SU-DHL-6 (cell line): ENCODE measurements around the gene HELZ2.

ENCODE experiments used
- H2AFZ ChIP-seq: fragments of 200-600 bp; sonication (generic); 2 replicates; pipeline ENCODE4 v1.6.1; 2014; ENCODE audit warnings: low read depth, mild to moderate bottlenecking, moderate library complexity, mixed read lengths, antibody characterized with exemption, low read length; ENCODE audit not compliant: severe bottlenecking
- H3F3A ChIP-seq: fragments of 200-600 bp; shearing (Covaris generic); 2 replicates; pipeline ENCODE4 v1.6.0; 2016; ENCODE audit warnings: antibody characterized with exemption, mild to moderate bottlenecking; ENCODE audit not compliant: insufficient read depth
- H3K27ac ChIP-seq: fragments of 200-600 bp; sonication (generic); 2 replicates; pipeline ENCODE4 v1.5.1; 2016; ENCODE audit warnings: low read depth, mild to moderate bottlenecking, low read length, moderate library complexity, mixed read lengths
- H3K27me3 ChIP-seq: fragments of 200-600 bp; sonication (generic), shearing (Covaris generic); 2 replicates; pipeline ENCODE4 v1.6.0; 2014; ENCODE audit warnings: mild to moderate bottlenecking, low read length
- H3K36me3 ChIP-seq: fragments of 200-600 bp; sonication (generic); 2 replicates; pipeline ENCODE4 v1.6.1; 2014; ENCODE audit warnings: mild to moderate bottlenecking, low read length, mixed read lengths
- H3K4me2 ChIP-seq: fragments of 300-600, 200-600 bp; shearing (Covaris generic), sonication (generic); 2 replicates; pipeline ENCODE4 v1.6.0; 2014; ENCODE audit warnings: low read length, low read depth, mild to moderate bottlenecking; ENCODE audit not compliant: poor library complexity, severe bottlenecking
- H3K4me3 ChIP-seq: fragments of 200-600 bp; sonication (generic); 2 replicates; pipeline ENCODE4 v1.5.1; 2014; ENCODE audit warnings: antibody characterized with exemption, low read length, mild to moderate bottlenecking, mixed read lengths; ENCODE audit not compliant: insufficient read depth, poor library complexity, severe bottlenecking
- H3K79me2 ChIP-seq: fragments of 200-600 bp; sonication (generic); 2 replicates; pipeline ENCODE4 v1.6.1; 2014; ENCODE audit warnings: mild to moderate bottlenecking, low read length, moderate library complexity; ENCODE audit not compliant: insufficient read depth
- H3K9ac ChIP-seq: fragments of 200-600 bp; sonication (generic); 2 replicates; pipeline ENCODE4 v1.7.0; 2014; ENCODE audit warnings: mild to moderate bottlenecking, low read length
- H3K9me2 ChIP-seq: fragments of 200-600 bp; sonication (generic); replicated peaks from 2 replicates; pipeline ENCODE4 v1.6.1; 2014; ENCODE audit warnings: low read length; ENCODE audit not compliant: insufficient read depth
- H3K9me3 ChIP-seq: fragments of 200-600 bp; sonication (generic); 2 replicates; pipeline ENCODE4 v1.6.1; 2014; ENCODE audit warnings: low read length, mixed read lengths; ENCODE audit not compliant: insufficient read depth
- H4K20me1 ChIP-seq: fragments of 200-600 bp; sonication (generic); 2 replicates; pipeline ENCODE4 v1.6.1; 2014; ENCODE audit warnings: low read depth, mild to moderate bottlenecking, antibody characterized with exemption, low read length, moderate library complexity, mixed read lengths
- EZH2phosphoT487 ChIP-seq: fragments of 200-600 bp; sonication (generic), shearing (Covaris generic); conservative IDR thresholded peaks from 2 replicates; pipeline ENCODE4 v1.6.1; 2018; ENCODE audit warnings: mild to moderate bottlenecking, antibody characterized with exemption, low read length, moderate library complexity, mixed read lengths
- TF ChIP-seq, protein P1 (sequence below): fragments of 200-600 bp; sonication (generic); IDR thresholded peaks from one replicate; pipeline ENCODE4 v1.5.1; 2017; ENCODE audit warnings: antibody characterized with exemption, mild to moderate bottlenecking, low read length, moderate library complexity; ENCODE audit not compliant: insufficient read depth, poor library complexity, severe bottlenecking

The HELZ2 gene

DNA sequence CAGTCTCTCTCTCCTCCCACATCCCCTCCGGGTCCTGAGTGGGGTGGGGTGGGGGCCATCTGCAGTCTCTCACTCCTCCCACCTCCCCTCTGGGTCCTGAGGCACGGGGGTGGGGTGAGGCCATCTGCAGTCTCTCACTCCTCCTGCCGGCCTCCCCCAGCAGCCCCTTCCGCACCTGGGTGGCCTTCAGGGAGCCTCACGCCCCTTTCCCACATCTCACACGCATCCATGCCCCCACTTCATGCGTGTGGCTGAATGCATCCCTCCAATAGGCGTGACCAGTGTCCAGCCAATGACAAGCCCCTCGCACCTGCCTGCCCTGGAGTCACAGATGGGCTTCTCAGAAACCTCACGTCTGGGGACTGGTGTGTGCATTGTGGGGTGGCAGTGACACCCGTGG lies 25.5 kb downstream of the HELZ2 start:
- H3K27me3 ChIP-seq: no peaks in the 10 kb centered on the region
- no peak overlapping the region for H3K4me3 ChIP-seq
- H3K9ac ChIP-seq: no peak overlapping the region
- no peak for TF ChIP-seq EZH2phosphoT487
- TF ChIP-seq, protein P1, sequence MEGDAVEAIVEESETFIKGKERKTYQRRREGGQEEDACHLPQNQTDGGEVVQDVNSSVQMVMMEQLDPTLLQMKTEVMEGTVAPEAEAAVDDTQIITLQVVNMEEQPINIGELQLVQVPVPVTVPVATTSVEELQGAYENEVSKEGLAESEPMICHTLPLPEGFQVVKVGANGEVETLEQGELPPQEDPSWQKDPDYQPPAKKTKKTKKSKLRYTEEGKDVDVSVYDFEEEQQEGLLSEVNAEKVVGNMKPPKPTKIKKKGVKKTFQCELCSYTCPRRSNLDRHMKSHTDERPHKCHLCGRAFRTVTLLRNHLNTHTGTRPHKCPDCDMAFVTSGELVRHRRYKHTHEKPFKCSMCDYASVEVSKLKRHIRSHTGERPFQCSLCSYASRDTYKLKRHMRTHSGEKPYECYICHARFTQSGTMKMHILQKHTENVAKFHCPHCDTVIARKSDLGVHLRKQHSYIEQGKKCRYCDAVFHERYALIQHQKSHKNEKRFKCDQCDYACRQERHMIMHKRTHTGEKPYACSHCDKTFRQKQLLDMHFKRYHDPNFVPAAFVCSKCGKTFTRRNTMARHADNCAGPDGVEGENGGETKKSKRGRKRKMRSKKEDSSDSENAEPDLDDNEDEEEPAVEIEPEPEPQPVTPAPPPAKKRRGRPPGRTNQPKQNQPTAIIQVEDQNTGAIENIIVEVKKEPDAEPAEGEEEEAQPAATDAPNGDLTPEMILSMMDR: no peak
- peaks cover 3% of the 10 kb centered on the region; the same call in 1 of the 2 replicates for H3F3A ChIP-seq
- no peaks in the 10 kb centered on the region; the same call in 1 of the 2 replicates for H4K20me1 ChIP-seq
- no peak overlapping the region for H2AFZ ChIP-seq
- H3K36me3 ChIP-seq: no peaks in the 10 kb centered on the region
- H3K4me2 ChIP-seq: no peak overlapping the region
- H3K9me2 ChIP-seq: no peaks in the 10 kb centered on the region
- H3K79me2 ChIP-seq: no peaks in the 10 kb centered on the region
- H3K27ac ChIP-seq: no peak overlapping the region
- H3K9me3 ChIP-seq: no peaks in the 10 kb centered on the region

DNA sequence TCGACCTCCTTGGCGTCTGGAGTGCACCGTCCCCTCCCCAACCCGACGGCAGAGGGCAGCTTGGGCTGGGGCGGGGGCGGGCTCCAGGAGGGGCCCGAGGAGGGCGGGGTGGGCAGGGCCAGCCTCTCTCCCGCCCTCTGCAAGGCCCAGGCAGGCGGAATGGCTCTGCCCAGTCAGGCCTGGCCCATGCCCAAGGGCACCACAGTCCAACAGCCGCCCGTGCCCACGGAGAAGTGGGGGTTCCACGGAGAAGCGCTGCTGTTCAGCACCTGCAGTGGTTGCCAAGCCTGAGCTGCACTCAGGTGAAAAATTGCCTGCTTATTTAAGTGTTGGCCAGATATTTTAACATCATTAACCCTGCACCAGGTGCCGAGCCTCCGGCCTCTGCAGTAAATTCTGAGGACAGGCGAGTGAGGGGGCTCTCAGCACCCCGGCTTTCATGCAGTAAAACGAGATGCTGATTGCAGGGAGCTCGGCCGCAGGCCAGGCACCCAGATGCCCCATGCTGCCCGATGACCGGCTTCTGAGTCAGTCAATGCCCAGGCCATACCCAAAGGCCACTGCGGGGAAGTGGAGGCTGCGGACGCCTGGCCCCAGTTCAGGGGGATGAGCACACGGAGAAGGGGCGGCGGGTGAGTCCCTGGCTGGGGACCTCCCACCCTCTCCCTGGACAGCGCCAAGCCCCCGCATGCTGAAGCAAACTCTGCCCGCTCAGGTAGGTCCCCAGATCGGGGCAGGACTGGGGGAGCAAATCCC lies 26.1 kb downstream of the HELZ2 start, which contains the start of gene SRMS:
Gene SRMS, minus strand, starts transcription at position 25 of the 756 bp plus-strand sequence. CDS start 286 bp downstream, outside the sequence.
- H3K4me2 ChIP-seq: no peak within 1 kb of the TSS

DNA sequence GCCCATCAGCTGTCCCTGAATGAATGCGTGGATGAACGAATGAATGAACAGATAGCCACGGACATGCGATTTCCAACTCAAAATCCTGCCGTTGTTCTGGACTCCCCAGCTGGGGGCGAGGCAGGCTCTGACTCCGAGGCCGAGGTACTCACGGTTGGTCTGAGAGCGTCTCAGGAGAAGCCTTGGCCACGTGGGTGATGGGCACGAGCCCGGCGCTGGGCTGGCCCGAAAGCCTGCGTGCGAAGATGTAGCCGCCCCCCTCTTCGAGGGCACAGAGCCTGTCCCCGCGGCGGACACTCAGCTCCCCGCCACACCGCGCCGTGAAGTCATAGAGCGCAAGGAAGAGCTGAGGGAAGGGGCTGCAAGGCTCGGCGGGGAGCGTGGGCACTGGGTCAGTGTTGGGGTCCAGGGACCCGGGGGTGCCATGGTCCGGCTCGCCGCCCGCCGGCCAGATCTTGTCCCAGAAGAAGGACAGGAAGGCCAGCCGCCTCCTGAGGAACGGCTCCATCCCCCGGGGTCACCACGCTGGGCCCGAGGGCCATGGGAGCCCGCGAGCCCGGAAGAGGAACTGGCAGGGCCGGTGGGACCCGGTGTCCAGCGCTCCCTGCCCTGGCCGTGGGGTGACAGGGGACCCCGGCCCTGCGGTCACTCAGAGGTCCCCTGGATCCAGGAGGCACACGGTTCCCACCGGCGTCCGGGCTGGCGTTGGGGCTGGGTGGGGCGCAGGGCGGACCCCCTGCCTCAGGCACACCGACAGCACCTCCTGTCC lies 26.9 kb downstream of the HELZ2 start:
- Histone ChIP-seq H3K4me3 (no peak overlapping the region), H3F3A (no peaks in the 10 kb centered on the region), H4K20me1 (no peaks in the 10 kb centered on the region; the same call in 1 of the 2 replicates), H3K4me2 (no peak overlapping the region), H3K9me3 (no peaks in the 10 kb centered on the region), H3K27ac (no peak overlapping the region), H3K27me3 (no peaks in the 10 kb centered on the region), H3K36me3 (no peaks in the 10 kb centered on the region), H3K9me2 (no peaks in the 10 kb centered on the region), H3K79me2 (no peaks in the 10 kb centered on the region), H3K9ac (no peak overlapping the region), H2AFZ (no peak overlapping the region)
- no peak for TF ChIP-seq EZH2phosphoT487
- TF ChIP-seq, protein P1: no peak

More for the DNA sequence above, 26.1 kb downstream of the HELZ2 start, which contains the start of gene SRMS:
- Histone ChIP-seq H3F3A (peaks cover 3% of the 10 kb centered on the region; the same call in 1 of the 2 replicates), H3K27me3 (no peaks in the 10 kb centered on the region), H3K9me2 (no peaks in the 10 kb centered on the region), H3K79me2 (no peaks in the 10 kb centered on the region), H2AFZ (no peak within 1 kb of the TSS), H4K20me1 (no peaks in the 10 kb centered on the region; the same call in 1 of the 2 replicates), H3K9me3 (no peaks in the 10 kb centered on the region), H3K36me3 (no peaks in the 10 kb centered on the region), H3K4me3 (no peak within 1 kb of the TSS), H3K27ac (no peak within 1 kb of the TSS), H3K9ac (no peak within 1 kb of the TSS)
- TF ChIP-seq EZH2phosphoT487: no peak
- TF ChIP-seq, protein P1: no peak
